ENCODE data around the gene PLCZ1.
"Not testable (repeated sequence)": the region's sequence is repeated elsewhere in the genome, so short reads cannot be mapped to it uniquely, and the experiment has no call there.

Gene PLCZ1

GRCh38 chr12:18696971-18697602 is 40.7 kb downstream of the PLCZ1 start:
- Histone ChIP-seq H3K79me2 (ENCODE audit: control insufficient read depth, low read length) (no peaks in the 10 kb centered on the region), H3K36me3 (ENCODE audit: control insufficient read depth, low read length) (no peaks in the 10 kb centered on the region), H3K9me2 (replicated peaks; ENCODE audit: control insufficient read depth, low read length) (no peaks in the 10 kb centered on the region), H3K4me1 (ENCODE audit: control insufficient read depth, low read length) (no peaks in the 10 kb centered on the region), H3K4me3 (ENCODE audit: low read length) (no peak overlapping the region), H3K27ac (ENCODE audit: low read depth, low read length) (no peak overlapping the region), H3K27me3 (ENCODE audit: control insufficient read depth, low read length) (no peaks in the 10 kb centered on the region), H3F3A (ENCODE audit: control insufficient read depth, insufficient read depth) (no peaks in the 10 kb centered on the region), H3K9me3 (ENCODE audit: control insufficient read depth, insufficient read depth, low read length) (no peaks in the 10 kb centered on the region), H4K20me1 (ENCODE audit: control insufficient read depth, insufficient read depth, low read depth, low read length) (no peaks in the 10 kb centered on the region), H3K4me2 (ENCODE audit: low read length) (no peak overlapping the region)
- TF ChIP-seq EZH2phosphoT487 (IDR thresholded peaks at IDR 0.05; ENCODE audit: borderline replicate concordance, low read length) (no peak), CTCF (IDR thresholded peaks at IDR 0.05; ENCODE audit: low read depth, low read length, poor library complexity, severe bottlenecking) (no peak)

GRCh38 chr12:18693986-18694385 is 43.8 kb downstream of the PLCZ1 start:
- H3K36me3 ChIP-seq (ENCODE audit: control insufficient read depth, low read length); H3F3A ChIP-seq (ENCODE audit: control insufficient read depth, insufficient read depth); H4K20me1 ChIP-seq (ENCODE audit: control insufficient read depth, insufficient read depth, low read depth, low read length); H3K4me2 ChIP-seq (ENCODE audit: low read length); H3K9me2 ChIP-seq (replicated peaks; ENCODE audit: control insufficient read depth, low read length); H3K27me3 ChIP-seq (ENCODE audit: control insufficient read depth, low read length); H3K79me2 ChIP-seq (ENCODE audit: control insufficient read depth, low read length); H3K9me3 ChIP-seq (ENCODE audit: control insufficient read depth, insufficient read depth, low read length); H3K4me3 ChIP-seq (ENCODE audit: low read length); H3K27ac ChIP-seq (ENCODE audit: low read depth, low read length); H3K4me1 ChIP-seq (ENCODE audit: control insufficient read depth, low read length): not testable (repeated sequence)

- Histone ChIP-seq H3K36me3 (ENCODE audit: control insufficient read depth, low read length) (no peaks in the 10 kb centered on the region), H3K27ac (ENCODE audit: low read depth, low read length) (no peak overlapping the region), H4K20me1 (ENCODE audit: control insufficient read depth, insufficient read depth, low read depth, low read length) (no peaks in the 10 kb centered on the region), H3K9me3 (ENCODE audit: control insufficient read depth, insufficient read depth, low read length) (no peaks in the 10 kb centered on the region), H3K79me2 (ENCODE audit: control insufficient read depth, low read length) (no peaks in the 10 kb centered on the region), H3K4me2 (ENCODE audit: low read length) (no peak overlapping the region), H3K4me3 (ENCODE audit: low read length) (no peak overlapping the region), H3K27me3 (ENCODE audit: control insufficient read depth, low read length) (no peaks in the 10 kb centered on the region), H3K4me1 (ENCODE audit: control insufficient read depth, low read length) (no peaks in the 10 kb centered on the region), H3K9me2 (replicated peaks; ENCODE audit: control insufficient read depth, low read length) (no peaks in the 10 kb centered on the region), H3F3A (ENCODE audit: control insufficient read depth, insufficient read depth) (no peaks in the 10 kb centered on the region)
- TF ChIP-seq CTCF (IDR thresholded peaks at IDR 0.05; ENCODE audit: low read depth, low read length, poor library complexity, severe bottlenecking) (no peak), EZH2phosphoT487 (IDR thresholded peaks at IDR 0.05; ENCODE audit: borderline replicate concordance, low read length) (no peak)
These were observed 47.2 kb downstream of the PLCZ1 start for GRCh38 chr12:18690653-18691052.

GRCh38 chr12:18689771-18690170 is 48.0 kb downstream of the PLCZ1 start:
- Histone ChIP-seq H3K9me3 (ENCODE audit: control insufficient read depth, insufficient read depth, low read length) (no peaks in the 10 kb centered on the region), H3K79me2 (ENCODE audit: control insufficient read depth, low read length) (no peaks in the 10 kb centered on the region), H3K9me2 (replicated peaks; ENCODE audit: control insufficient read depth, low read length) (no peaks in the 10 kb centered on the region), H3K36me3 (ENCODE audit: control insufficient read depth, low read length) (no peaks in the 10 kb centered on the region), H3K4me2 (ENCODE audit: low read length) (no peak overlapping the region), H4K20me1 (ENCODE audit: control insufficient read depth, insufficient read depth, low read depth, low read length) (no peaks in the 10 kb centered on the region), H3K27me3 (ENCODE audit: control insufficient read depth, low read length) (no peaks in the 10 kb centered on the region), H3K4me1 (ENCODE audit: control insufficient read depth, low read length) (no peaks in the 10 kb centered on the region), H3F3A (ENCODE audit: control insufficient read depth, insufficient read depth) (no peaks in the 10 kb centered on the region), H3K4me3 (ENCODE audit: low read length) (no peak overlapping the region), H3K27ac (ENCODE audit: low read depth, low read length) (no peak overlapping the region)
- TF ChIP-seq CTCF (IDR thresholded peaks at IDR 0.05; ENCODE audit: low read depth, low read length, poor library complexity, severe bottlenecking) (no peak), EZH2phosphoT487 (IDR thresholded peaks at IDR 0.05; ENCODE audit: borderline replicate concordance, low read length) (no peak)
